Pons (tissue), 1 donor: ENCODE measurements around the gene RPL38.
A peak's percentile ranks its signal among the peaks of the same experiment; 100 is the strongest.

Experiments
- DNase-seq: peaks from one replicate; pipeline ENCODE4 v3.0.0-alpha.2; 2016; ENCODE audit warnings: low spot score

The RPL38 gene

GRCh38 chr17:74203439-74204240 is at the start of gene RPL38:
Gene RPL38 (plus strand): TSS chr17:74203678. CDS start chr17:74203956, 278 bp downstream.
- DNase-seq, result peak; percentile 98

- no peak for DNase-seq
Measured at GRCh38 chr17:74153821-74154430, 49.6 kb upstream of the RPL38 start.

GRCh38 chr17:74156878-74157277 is 46.6 kb upstream of the RPL38 start:
- DNase-seq, result no peak

GRCh38 chr17:74157366-74157765 is 46.1 kb upstream of the RPL38 start:
- no peak for DNase-seq

GRCh38 chr17:74158761-74159160 is 44.7 kb upstream of the RPL38 start:
- DNase-seq, result no peak

- no peak for DNase-seq
Measured at GRCh38 chr17:74159226-74159840, 44.1 kb upstream of the RPL38 start.

GRCh38 chr17:74160656-74161502 is 42.6 kb upstream of the RPL38 start:
- DNase-seq, result no peak

- no peak for DNase-seq
Measured at GRCh38 chr17:74161503-74161875, 42.0 kb upstream of the RPL38 start.

GRCh38 chr17:74163271-74163821 is 40.1 kb upstream of the RPL38 start:
- peak; percentile 4 for DNase-seq

- DNase-seq, result no peak
Measured at GRCh38 chr17:74163836-74164235, 39.6 kb upstream of the RPL38 start.

GRCh38 chr17:74164446-74165045 is 38.9 kb upstream of the RPL38 start:
- DNase-seq, result no peak

- DNase-seq, result no peak
Measured at GRCh38 chr17:74165797-74166365, 37.6 kb upstream of the RPL38 start.

- no peak for DNase-seq
Measured at GRCh38 chr17:74170924-74171323, 32.6 kb upstream of the RPL38 start.

GRCh38 chr17:74172700-74173099 is 30.8 kb upstream of the RPL38 start:
- DNase-seq, result no peak

GRCh38 chr17:74176546-74177001 is 26.9 kb upstream of the RPL38 start:
- peak; percentile 69 for DNase-seq

GRCh38 chr17:74177018-74177450 is 26.4 kb upstream of the RPL38 start:
- DNase-seq, result no peak

- DNase-seq, result no peak
Measured at GRCh38 chr17:74179576-74179975, 23.9 kb upstream of the RPL38 start.

- no peak for DNase-seq
Measured at GRCh38 chr17:74180336-74180735, 23.1 kb upstream of the RPL38 start.

- no peak for DNase-seq
Measured at GRCh38 chr17:74181341-74181740, 22.1 kb upstream of the RPL38 start.

- DNase-seq, result no peak
Measured at GRCh38 chr17:74182041-74182723, 21.3 kb upstream of the RPL38 start.
